Measurements from ENCODE around the gene CTTNBP2. TPM values are rescaled to one million over a fixed set of nuclear protein-coding genes. Genes with fewer than 3 reads are reported as not detected.

CTTNBP2 gene
- polyA plus RNA-seq, 1 donor from 2014 or later, result 53.5 TPM

DNA sequence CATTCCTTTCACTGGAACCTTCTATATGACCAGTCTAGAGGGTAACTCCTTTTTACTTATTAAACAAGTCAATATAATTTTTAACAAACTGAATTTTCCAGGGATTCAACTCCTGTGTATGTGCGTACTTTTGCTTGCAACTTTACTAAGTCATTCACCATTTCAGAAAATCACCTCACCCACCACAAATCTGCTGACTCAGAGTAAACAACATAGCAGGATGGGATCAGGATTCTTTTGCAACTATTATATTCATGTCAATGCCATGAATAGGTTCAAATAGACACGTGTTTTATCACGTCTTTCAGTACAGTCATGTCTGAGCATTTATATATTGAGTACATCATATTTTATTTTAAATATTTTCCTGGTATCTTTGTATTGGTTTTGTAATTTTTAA lies 14.5 kb downstream of the CTTNBP2 start:
- Histone ChIP-seq H3K27ac (ENCODE audit: low read length) (no peak overlapping the region), H3K4me3 (ENCODE audit: low read length) (no peak overlapping the region), H2AFZ (ENCODE audit: low read depth, low read length) (no peak overlapping the region), H3K36me3 (ENCODE audit: insufficient read depth, low read length) (no peaks in the 10 kb centered on the region), H3K27me3 (ENCODE audit: insufficient read depth, low read depth, low read length) (no peaks in the 10 kb centered on the region), H4K20me1 (ENCODE audit: insufficient read depth) (no peaks in the 10 kb centered on the region), H3K9me3 (ENCODE audit: low read length) (no peaks in the 10 kb centered on the region), H3K9me2 (ENCODE audit: insufficient read depth, low read length) (no peaks in the 10 kb centered on the region), H3K9ac (ENCODE audit: low read length) (no peak overlapping the region), H3K79me2 (replicated peaks; ENCODE audit: insufficient read depth, low read length) (peaks cover 21% of the 10 kb centered on the region), H3K4me2 (ENCODE audit: low read length) (no peak overlapping the region), H3F3A (ENCODE audit: insufficient read depth, low read length, poor library complexity, severe bottlenecking) (no peaks in the 10 kb centered on the region)
- no peak for TF ChIP-seq EZH2 (IDR thresholded peaks at IDR 0.05; ENCODE audit: borderline replicate concordance, insufficient read depth, low read length, poor library complexity, severe bottlenecking)
- TF ChIP-seq, protein P1, sequence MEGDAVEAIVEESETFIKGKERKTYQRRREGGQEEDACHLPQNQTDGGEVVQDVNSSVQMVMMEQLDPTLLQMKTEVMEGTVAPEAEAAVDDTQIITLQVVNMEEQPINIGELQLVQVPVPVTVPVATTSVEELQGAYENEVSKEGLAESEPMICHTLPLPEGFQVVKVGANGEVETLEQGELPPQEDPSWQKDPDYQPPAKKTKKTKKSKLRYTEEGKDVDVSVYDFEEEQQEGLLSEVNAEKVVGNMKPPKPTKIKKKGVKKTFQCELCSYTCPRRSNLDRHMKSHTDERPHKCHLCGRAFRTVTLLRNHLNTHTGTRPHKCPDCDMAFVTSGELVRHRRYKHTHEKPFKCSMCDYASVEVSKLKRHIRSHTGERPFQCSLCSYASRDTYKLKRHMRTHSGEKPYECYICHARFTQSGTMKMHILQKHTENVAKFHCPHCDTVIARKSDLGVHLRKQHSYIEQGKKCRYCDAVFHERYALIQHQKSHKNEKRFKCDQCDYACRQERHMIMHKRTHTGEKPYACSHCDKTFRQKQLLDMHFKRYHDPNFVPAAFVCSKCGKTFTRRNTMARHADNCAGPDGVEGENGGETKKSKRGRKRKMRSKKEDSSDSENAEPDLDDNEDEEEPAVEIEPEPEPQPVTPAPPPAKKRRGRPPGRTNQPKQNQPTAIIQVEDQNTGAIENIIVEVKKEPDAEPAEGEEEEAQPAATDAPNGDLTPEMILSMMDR (IDR thresholded peaks at IDR 0.05; ENCODE audit: poor library complexity, severe bottlenecking), result no peak
- no peak for TF ChIP-seq TAF1 (IDR thresholded peaks at IDR 0.05; ENCODE audit: low read depth)

DNA sequence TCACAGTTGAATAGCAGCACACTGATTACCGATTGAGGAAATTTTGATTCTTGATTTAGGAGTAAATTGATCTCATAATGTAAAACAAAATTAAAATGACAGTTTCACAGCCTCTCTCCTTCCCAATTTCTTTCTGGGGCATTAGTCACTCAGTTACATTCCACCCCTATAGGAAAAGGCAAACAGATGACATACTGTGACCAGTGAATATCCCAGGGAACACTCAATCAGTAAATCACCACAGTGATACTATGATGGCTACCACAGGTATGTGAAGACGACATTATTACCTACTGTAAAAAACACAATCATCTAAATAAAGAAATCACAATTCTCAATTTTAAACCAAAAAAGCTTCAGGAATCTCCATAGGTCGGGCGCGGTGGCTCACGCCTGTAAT lies 15.5 kb downstream of the CTTNBP2 start:
- no peak overlapping the region for H3K27ac ChIP-seq (ENCODE audit: low read length)
- H3K9ac ChIP-seq (ENCODE audit: low read length), result no peak overlapping the region
- no peaks in the 10 kb centered on the region for H3F3A ChIP-seq (ENCODE audit: insufficient read depth, low read length, poor library complexity, severe bottlenecking)
- no peaks in the 10 kb centered on the region for H3K9me2 ChIP-seq (ENCODE audit: insufficient read depth, low read length)
- no peaks in the 10 kb centered on the region for H4K20me1 ChIP-seq (ENCODE audit: insufficient read depth)
- no peaks in the 10 kb centered on the region for H3K36me3 ChIP-seq (ENCODE audit: insufficient read depth, low read length)
- H3K27me3 ChIP-seq (ENCODE audit: insufficient read depth, low read depth, low read length), result no peaks in the 10 kb centered on the region
- no peak overlapping the region for H3K4me2 ChIP-seq (ENCODE audit: low read length)
- no peak overlapping the region for H2AFZ ChIP-seq (ENCODE audit: low read depth, low read length)
- no peak overlapping the region for H3K4me3 ChIP-seq (ENCODE audit: low read length)
- H3K9me3 ChIP-seq (ENCODE audit: low read length), result no peaks in the 10 kb centered on the region
- H3K79me2 ChIP-seq (replicated peaks; ENCODE audit: insufficient read depth, low read length), result peaks cover 13% of the 10 kb centered on the region
- TF ChIP-seq RAD21 (conservative IDR thresholded peaks at IDR 0.05) (no peak), POLR2AphosphoS5 (IDR thresholded peaks at IDR 0.05) (no peak), EP300 (conservative IDR thresholded peaks at IDR 0.05; ENCODE audit: poor library complexity, severe bottlenecking) (no peak), TAF1 (IDR thresholded peaks at IDR 0.05; ENCODE audit: low read depth) (no peak), MXI1 (conservative IDR thresholded peaks at IDR 0.05; ENCODE audit: poor library complexity, severe bottlenecking) (no peak)

DNA sequence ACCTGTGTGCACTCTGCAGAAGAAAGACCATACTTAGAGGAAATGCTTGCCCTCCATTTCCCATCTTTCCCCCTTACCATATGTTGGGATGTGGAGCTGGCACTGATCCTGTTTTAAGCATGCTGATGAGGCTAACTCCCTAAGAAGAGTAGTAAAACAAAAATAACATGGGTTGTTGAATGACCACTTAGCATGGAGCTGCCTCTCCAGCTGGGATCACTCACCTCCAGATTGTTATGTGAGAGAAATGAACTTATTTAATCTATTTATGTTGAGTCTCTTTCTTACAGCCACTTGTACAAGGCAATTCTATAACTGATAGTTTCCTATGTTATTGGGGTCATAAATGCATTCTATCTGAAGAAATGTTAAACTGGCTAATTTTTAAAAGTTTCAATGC lies 17.0 kb downstream of the CTTNBP2 start:
- Histone ChIP-seq H3K4me2 (ENCODE audit: low read length) (no peak overlapping the region), H3K27me3 (ENCODE audit: insufficient read depth, low read depth, low read length) (no peaks in the 10 kb centered on the region), H4K20me1 (ENCODE audit: insufficient read depth) (no peaks in the 10 kb centered on the region), H3K9me3 (ENCODE audit: low read length) (no peaks in the 10 kb centered on the region), H3K9me2 (ENCODE audit: insufficient read depth, low read length) (no peaks in the 10 kb centered on the region), H3K4me3 (ENCODE audit: low read length) (no peak overlapping the region), H3K27ac (ENCODE audit: low read length) (no peak overlapping the region), H2AFZ (ENCODE audit: low read depth, low read length) (no peak overlapping the region), H3K9ac (ENCODE audit: low read length) (no peak overlapping the region), H3K36me3 (ENCODE audit: insufficient read depth, low read length) (peaks cover 3% of the 10 kb centered on the region), H3K79me2 (replicated peaks; ENCODE audit: insufficient read depth, low read length) (no peaks in the 10 kb centered on the region), H3F3A (ENCODE audit: insufficient read depth, low read length, poor library complexity, severe bottlenecking) (no peaks in the 10 kb centered on the region)
- TF ChIP-seq MXI1 (conservative IDR thresholded peaks at IDR 0.05; ENCODE audit: poor library complexity, severe bottlenecking) (no peak), EP300 (conservative IDR thresholded peaks at IDR 0.05; ENCODE audit: poor library complexity, severe bottlenecking) (no peak), EZH2 (IDR thresholded peaks at IDR 0.05; ENCODE audit: borderline replicate concordance, insufficient read depth, low read length, poor library complexity, severe bottlenecking) (no peak), SMC3 (conservative IDR thresholded peaks at IDR 0.05; ENCODE audit: poor library complexity) (no peak), TAF1 (IDR thresholded peaks at IDR 0.05; ENCODE audit: low read depth) (no peak), RAD21 (conservative IDR thresholded peaks at IDR 0.05) (no peak), POLR2AphosphoS5 (IDR thresholded peaks at IDR 0.05) (no peak)
- TF ChIP-seq, protein P2, sequence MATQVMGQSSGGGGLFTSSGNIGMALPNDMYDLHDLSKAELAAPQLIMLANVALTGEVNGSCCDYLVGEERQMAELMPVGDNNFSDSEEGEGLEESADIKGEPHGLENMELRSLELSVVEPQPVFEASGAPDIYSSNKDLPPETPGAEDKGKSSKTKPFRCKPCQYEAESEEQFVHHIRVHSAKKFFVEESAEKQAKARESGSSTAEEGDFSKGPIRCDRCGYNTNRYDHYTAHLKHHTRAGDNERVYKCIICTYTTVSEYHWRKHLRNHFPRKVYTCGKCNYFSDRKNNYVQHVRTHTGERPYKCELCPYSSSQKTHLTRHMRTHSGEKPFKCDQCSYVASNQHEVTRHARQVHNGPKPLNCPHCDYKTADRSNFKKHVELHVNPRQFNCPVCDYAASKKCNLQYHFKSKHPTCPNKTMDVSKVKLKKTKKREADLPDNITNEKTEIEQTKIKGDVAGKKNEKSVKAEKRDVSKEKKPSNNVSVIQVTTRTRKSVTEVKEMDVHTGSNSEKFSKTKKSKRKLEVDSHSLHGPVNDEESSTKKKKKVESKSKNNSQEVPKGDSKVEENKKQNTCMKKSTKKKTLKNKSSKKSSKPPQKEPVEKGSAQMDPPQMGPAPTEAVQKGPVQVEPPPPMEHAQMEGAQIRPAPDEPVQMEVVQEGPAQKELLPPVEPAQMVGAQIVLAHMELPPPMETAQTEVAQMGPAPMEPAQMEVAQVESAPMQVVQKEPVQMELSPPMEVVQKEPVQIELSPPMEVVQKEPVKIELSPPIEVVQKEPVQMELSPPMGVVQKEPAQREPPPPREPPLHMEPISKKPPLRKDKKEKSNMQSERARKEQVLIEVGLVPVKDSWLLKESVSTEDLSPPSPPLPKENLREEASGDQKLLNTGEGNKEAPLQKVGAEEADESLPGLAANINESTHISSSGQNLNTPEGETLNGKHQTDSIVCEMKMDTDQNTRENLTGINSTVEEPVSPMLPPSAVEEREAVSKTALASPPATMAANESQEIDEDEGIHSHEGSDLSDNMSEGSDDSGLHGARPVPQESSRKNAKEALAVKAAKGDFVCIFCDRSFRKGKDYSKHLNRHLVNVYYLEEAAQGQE (IDR thresholded peaks at IDR 0.05; ENCODE audit: borderline replicate concordance), result no peak
- TF ChIP-seq, protein P1 (IDR thresholded peaks at IDR 0.05; ENCODE audit: poor library complexity, severe bottlenecking), result no peak
